ENCODE data around the gene BPIFB6.

GRCh38 chr20:33028875-33029274 is 2.6 kb upstream of the BPIFB6 start:
- no peak for TF ChIP-seq EZH2 (IDR thresholded peaks at IDR 0.05; ENCODE audit: low read length, missing control alignments)
- TF ChIP-seq CTCF (conservative IDR thresholded peaks at IDR 0.05 in 1 of 2, IDR thresholded peaks at IDR 0.05 in 1 of 2; ENCODE audit: low read depth in 1 of 2, low read length in 2 of 2) = no peak

Measured in fibroblast of lung (primary cell).